Sigmoid colon (tissue), 4 donors: Measurements from ENCODE around the gene ZSCAN22.
A peak's percentile ranks its signal among the peaks of the same experiment; 100 is the strongest.

Experiments used
- POLR2A ChIP-seq, 2 donors: fragments of 450-650 bp; IDR thresholded peaks; one replicate each; pipeline ENCODE4 v1.6.1; 2016; ENCODE audit warnings: antibody characterized with exemption in 2 of 2, mild to moderate bottlenecking in 2 of 2, moderate library complexity in 2 of 2
- POLR2AphosphoS5 ChIP-seq, 4 donors: sonication (generic); formaldehyde crosslinking; IDR thresholded peaks; one replicate each; pipeline ENCODE4 v1.6.1; 2017; ENCODE audit warnings: antibody characterized with exemption in 4 of 4
- TF ChIP-seq, protein P1 (sequence below), 4 experiments: fragments of 450-650 bp in 3 of 4; fragments of 200-600 bp in 1 of 4; IDR thresholded peaks; one replicate each; pipeline ENCODE4 v1.5.1; 2016 to 2019; ENCODE audit warnings: antibody characterized with exemption in 4 of 4, mild to moderate bottlenecking in 3 of 4, moderate library complexity in 2 of 4

DNA sequence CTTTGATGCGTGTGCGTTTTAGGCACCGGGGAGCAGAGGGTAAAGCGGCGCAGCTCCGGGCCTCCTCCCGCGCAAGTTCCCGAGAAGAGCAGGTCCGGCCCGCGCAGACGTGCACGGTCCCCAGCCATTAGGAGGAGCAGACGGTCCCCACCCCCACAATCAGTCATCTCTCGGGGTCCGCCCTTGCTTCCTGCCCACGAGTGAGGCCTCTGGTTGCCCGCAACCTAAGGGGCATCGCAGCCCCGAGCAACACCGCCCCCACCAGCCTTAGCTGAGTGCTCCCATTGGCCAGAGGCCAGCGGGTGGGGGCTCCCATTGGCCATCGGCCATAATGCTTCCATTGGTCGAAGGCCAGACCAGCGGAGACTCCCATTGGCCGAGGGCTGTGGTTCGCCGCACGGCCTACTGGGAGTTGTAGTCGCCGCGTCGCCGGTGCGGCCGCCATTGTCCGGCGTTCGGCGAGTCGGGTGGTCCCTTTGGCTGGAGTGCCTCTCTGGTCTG, 48.2 kb upstream of the ZSCAN22 start, which contains the start of gene ZNF8:
- TF ChIP-seq, protein P1, sequence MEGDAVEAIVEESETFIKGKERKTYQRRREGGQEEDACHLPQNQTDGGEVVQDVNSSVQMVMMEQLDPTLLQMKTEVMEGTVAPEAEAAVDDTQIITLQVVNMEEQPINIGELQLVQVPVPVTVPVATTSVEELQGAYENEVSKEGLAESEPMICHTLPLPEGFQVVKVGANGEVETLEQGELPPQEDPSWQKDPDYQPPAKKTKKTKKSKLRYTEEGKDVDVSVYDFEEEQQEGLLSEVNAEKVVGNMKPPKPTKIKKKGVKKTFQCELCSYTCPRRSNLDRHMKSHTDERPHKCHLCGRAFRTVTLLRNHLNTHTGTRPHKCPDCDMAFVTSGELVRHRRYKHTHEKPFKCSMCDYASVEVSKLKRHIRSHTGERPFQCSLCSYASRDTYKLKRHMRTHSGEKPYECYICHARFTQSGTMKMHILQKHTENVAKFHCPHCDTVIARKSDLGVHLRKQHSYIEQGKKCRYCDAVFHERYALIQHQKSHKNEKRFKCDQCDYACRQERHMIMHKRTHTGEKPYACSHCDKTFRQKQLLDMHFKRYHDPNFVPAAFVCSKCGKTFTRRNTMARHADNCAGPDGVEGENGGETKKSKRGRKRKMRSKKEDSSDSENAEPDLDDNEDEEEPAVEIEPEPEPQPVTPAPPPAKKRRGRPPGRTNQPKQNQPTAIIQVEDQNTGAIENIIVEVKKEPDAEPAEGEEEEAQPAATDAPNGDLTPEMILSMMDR (IDR thresholded peaks at IDR 0.05): no peak
- TF ChIP-seq POLR2A (IDR thresholded peaks at IDR 0.05) (peak; percentile 45 to 69), POLR2AphosphoS5 (IDR thresholded peaks at IDR 0.05) (peak; percentile 71 to 95 (median 88))
